Activated naive CD4-positive, alpha-beta T cell (primary cell): ENCODE results near the gene KAT2A.
A peak's percentile ranks its signal among the peaks of the same experiment; 100 is the strongest.

Experiments used
- DNase-seq, 4 experiments: peaks; one replicate each; lab custom pipeline; 2025; lab: John Stamatoyannopoulos, UW

Gene KAT2A

GRCh38 chr17:42094375-42095069 lies 26.6 kb downstream of the KAT2A start:
- DNase-seq = no peak

- no peak for DNase-seq
Measured at GRCh38 chr17:42092939-42093338, 28.2 kb downstream of the KAT2A start.

GRCh38 chr17:42090964-42091790 lies 30.0 kb downstream of the KAT2A start:
- DNase-seq = no peak

DNA sequence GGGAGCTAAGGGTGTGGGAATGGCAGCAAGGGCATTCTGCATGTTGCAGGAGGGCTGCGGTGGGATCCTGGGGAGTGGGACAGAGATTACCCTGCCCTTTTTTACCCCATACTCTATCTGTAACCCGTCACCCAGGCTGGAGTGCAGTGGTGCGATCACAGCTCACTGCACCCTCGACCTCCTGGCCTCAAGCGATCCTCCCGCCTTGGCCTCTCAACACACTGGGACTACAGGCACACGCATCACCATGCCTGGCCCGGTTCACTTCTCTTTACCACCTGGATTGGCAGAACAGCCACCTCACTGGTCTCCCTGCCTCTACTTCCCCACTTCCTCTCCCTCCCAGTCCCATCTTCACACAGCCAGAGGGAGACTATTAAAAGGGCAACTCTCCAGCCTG lies 32.4 kb downstream of the KAT2A start:
- DNase-seq = no peak

DNA sequence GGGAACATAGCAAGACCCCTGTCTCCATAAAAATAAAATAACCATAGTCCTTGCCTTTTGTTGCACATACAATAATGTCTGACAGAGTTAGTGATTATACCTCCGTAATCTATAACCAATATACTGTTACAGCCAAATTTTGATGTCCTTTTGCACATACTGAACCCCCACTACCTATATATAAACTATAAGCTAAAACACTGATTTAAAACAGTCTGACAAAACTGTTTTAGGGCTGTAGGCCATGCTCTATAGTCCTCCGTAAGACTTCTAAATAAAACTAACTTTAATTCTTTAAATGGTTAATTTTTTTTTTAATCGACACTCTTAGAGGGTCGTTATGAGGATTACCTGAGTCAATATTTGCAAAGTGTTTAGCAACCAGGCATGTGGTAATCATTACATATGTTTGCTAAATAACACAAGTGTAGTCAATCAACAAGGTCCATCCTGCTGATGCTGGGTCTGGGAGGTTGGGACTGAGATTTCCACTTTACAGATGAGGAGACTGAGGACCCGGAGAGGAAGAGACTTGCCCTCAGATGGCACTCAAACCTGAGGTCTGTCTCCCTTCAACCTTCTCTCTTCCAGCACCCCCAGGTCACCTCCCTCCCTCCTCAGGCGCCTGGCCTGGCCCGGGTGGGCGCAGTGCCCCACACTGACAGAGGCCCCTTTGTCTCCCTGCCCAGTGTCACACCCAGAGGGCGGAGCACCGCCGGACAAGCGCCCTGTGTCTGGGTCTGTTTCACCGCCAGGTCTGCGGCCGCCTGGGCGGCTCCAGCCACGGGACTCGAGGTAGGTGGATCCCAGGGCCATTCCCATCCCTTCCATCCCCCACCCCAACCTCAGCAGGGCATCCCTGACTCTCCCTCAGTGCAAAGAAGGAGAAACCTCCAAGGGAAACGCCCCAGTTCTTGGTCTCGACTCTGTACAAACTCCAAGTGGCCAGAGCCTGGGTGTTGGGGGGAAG lies 33.1 kb downstream of the KAT2A start:
- DNase-seq = no peak

- no peak for DNase-seq
Measured at GRCh38 chr17:42087042-42087701, 34.0 kb downstream of the KAT2A start.

DNA sequence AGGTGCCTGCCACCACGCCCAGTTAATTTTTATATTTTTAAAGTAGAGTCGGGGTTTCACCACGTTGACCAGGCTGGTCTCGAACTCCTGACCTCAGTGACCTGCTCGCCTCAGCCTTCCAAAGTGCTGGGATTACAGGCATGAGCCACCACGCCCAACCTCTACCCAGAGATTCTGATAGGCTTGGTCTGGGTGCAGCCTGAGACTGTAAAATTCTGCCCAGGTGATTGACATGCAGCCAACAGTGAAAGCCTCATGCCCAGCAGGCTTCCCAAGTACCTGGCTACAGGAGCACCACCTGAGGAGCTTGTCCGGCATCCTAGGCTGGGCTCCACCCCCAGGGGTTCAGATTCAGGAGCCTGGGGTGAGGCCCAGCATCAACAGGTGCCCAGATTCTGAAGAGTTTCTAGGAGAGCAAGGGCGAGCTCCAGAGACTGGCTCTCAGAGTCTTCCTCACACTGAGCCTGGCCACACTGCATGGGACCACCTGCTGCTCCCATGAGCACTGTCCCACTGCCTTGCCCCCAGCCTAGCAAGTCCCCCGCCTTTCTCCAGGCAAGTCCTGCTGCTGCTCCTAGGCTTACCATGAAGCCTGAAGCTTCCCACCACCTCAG lies 39.5 kb downstream of the KAT2A start:
- DNase-seq = no peak

- no peak for DNase-seq
Measured at GRCh38 chr17:42079541-42079940, 41.6 kb downstream of the KAT2A start.

DNA sequence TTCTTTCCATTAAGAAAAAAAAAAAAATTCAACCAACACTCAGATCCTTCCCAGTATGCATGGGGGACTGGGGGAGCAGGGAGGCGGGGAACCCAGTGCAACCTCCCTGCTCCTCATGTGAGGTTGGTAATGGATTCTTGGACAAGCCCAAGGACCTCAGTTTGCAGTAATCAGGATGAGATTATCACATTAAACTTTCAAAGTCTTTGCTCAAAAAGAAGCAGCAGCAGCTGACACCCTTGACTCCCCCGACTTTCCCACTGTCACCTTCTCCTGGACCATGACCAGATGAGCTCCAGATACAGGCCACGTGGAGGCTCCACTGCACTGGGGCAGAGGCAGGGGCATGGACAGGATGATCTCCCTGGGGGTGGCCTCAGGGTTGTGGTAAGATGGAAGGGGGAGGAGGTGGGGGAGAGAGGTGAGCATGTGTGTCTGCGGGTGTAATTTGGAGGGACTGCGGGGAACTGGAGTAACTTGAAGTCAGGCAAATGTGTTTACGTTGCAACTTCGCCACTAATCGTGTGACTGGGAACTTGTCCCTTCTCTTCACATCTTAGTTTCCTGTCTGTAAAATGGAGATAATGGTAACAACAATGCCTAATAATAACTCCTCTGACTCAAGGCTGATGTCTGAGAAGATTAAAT lies 42.6 kb downstream of the KAT2A start:
- DNase-seq = no peak

GRCh38 chr17:42077755-42078154 lies 43.4 kb downstream of the KAT2A start:
- no peak for DNase-seq

GRCh38 chr17:42076797-42077559 lies 44.2 kb downstream of the KAT2A start:
- no peak for DNase-seq

GRCh38 chr17:42075789-42076188 lies 45.4 kb downstream of the KAT2A start:
- DNase-seq = no peak

DNA sequence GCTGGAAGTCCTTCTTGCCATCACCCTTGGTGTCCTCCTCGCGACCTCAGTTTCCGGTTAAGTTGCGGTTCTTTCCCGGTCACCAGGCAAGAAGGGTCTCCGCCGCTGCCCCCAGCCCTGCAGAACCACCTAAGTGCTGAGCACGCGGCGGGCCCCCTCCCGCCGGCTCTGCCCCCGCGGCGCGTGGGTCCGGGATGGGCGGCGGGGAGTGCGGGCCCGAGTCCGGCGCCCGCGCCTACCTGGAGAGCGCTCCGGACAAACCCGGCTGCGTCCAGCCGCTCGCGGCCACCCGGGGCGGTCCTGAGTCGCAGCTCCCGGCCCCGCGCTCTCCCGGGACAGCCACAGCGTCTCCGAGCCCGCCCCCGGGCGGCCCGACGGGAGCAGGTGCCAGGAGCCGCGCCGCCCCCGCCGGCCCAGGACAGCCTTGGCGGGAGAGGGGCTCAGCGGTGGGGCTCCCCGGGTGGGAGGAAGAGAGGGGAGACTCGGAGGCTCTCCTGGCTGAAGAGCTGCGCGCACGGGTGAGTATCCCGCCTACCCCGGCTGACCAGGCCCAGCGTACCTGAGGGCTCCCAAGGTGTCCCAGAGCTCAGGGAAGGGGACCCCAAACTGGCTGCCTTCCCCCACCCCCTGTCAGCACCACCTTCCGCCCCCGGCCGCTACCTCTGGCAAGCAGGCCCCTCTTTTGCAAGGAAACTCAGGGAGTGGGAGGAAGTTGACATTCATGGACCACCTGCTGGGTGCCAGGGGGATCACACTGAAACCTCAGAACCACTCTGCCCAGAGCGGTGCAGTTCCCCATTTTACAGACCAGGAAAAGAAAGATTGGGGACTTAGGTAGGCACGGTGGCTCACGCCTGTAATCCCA lies 48.6 kb downstream of the KAT2A start:
- no peak for DNase-seq

- DNase-seq = no peak
Measured at GRCh38 chr17:42071810-42072209, 49.4 kb downstream of the KAT2A start.

GRCh38 chr17:42068979-42069378 lies 52.2 kb downstream of the KAT2A start:
- DNase-seq = no peak

GRCh38 chr17:42067371-42068091 lies 53.6 kb downstream of the KAT2A start:
- peak; percentile 43 to 65 (median 58) for DNase-seq

- DNase-seq = no peak
Measured at GRCh38 chr17:42065201-42065600, 56.0 kb downstream of the KAT2A start.
